ENCODE results near the gene IL31RA.

The IL31RA gene

DNA sequence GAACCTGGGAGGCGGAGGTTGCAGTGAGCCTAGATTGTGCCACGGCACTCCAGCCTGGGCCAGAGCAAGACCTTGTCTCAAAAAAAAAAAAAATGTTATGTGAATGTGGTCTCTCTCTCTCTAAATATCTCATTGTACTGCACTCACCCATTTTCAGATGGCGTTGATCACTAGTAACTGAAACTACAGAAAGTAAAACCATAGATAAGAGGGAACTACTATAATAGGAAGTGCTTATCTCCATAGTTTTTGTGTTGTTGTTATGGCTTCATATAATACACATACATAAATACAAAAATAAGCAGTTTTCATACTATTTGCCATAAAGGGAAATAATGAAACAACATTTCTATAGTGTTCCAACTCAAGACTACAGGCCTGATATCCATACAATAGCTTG lies 9.1 kb downstream of the IL31RA start:
- DNase-seq: no peak

DNA sequence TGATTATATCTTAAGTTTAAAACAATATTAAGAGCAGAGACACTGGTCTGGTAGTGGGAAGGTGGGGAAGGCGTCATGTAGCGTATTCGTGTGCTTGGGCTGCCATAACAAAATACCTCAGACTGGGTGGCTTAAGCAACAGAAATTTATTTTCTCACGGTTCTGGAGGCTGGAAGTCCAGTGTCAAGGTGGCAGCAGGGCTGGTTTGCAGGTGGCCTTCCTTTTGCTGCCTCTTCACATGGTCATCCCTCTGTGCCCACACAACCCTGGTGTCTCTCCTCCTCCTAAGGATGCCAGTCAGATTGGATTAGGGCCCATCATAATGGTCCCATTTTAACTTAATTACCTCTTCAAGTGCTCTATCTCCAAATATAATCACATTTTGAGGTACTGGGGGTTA lies 9.6 kb downstream of the IL31RA start:
- no peak for DNase-seq

- no peak for DNase-seq
Measured at GRCh38 chr5:55864606-55865541, 13.7 kb downstream of the IL31RA start.

GRCh38 chr5:55865831-55866230 lies 14.7 kb downstream of the IL31RA start:
- no peak for DNase-seq

DNA sequence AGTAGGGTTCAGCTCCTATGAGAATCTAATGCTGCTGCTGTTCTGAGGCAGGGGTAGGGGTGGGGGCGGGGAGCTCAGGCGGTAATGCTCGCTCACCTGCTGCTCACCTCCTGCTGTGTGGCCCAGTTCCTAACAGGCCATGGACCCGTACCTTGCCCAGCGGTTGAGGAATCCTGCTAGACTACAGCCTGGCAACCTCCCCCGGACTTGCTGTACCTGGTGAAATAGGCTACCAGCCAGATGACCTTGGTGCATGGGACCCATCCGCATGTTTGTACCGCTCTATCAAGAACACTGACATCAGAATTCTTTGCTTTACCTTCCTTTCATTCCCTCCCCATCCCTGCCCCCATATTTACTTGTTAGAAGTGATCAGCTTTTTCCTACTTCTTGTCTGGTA lies 15.3 kb downstream of the IL31RA start:
- no peak for DNase-seq

DNA sequence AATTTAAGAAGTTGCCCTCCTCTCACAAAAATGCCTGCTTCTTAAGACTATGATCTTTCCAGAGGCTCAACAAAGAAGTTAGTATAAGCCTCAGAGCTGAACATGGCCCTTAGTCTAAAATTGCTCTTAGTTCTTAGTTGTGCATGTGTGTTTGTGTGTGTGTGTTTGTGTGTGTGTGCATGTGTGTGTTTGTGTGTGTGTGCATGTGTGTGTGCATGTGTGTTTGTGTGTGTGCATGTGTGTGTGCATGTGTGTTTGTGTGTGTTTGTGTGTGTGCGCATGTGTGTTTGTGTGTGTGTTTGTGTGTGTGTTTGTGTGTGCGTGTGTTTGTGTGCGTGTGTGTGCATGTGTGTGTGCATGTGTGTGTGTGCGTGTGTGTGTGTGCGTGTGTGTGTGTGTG lies 15.8 kb downstream of the IL31RA start:
- no peak for DNase-seq

DNA sequence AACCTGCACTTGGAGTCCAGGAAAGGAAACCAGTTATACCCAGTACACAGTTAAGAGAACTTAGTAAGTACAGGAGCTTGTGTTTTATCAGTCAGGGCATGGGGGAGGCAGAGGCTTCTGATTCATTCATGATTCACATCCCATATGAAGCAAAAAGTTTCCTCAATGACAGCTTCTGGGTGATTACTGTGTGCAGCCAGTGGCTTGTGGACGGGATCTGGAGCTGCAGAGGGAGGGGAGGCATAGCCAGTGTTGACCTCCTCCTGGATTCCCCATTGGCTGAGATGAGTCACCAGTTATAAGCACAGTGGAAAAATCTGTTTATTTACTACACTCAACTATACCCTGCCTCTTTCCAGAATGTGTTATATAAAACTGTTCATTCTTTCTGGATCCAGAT lies 17.7 kb downstream of the IL31RA start:
- DNase-seq: no peak

GRCh38 chr5:55869847-55870246 lies 18.7 kb downstream of the IL31RA start:
- no peak for DNase-seq

DNA sequence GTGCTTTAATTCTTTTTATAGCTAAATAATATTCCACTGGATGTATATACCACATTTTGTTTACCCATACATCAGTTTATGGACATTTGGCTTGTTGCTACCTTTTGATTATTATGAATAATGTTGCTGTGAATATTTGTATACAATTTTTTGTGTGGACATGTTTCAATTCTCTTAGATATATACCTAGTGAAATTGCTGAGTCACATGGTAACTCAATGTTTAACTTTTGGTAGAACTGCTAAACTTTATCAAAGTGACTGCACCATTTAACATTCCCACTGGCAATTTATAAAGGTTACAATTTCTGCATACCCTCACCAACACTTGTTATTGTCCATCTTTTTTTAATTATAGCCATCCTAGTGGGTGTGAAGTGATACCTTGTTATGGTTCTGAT lies 22.1 kb downstream of the IL31RA start:
- DNase-seq: no peak

DNA sequence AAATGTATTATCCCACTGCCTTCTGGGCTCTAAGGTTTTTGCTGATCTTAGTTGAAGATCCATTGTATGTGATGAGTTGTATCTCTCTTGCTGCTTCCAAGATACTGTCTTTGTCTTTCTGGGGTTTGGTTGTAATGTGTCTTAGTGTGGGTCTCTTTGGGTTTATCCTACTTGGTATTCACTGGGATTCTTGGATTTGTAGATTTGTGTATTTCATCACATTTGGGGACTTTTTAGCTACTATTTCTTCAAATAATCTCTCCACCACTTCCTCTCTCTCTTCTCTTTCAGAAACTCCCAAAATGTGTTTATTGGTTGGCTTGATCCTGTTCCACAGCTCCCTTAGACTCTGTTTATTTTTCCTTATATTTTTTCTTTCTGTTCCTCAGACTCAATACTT lies 26.5 kb downstream of the IL31RA start:
- no peak for DNase-seq

GRCh38 chr5:55880453-55880852 lies 29.3 kb downstream of the IL31RA start:
- no peak for DNase-seq

- DNase-seq: no peak
Measured at GRCh38 chr5:55885359-55885758, 34.2 kb downstream of the IL31RA start.

GRCh38 chr5:55888205-55888604 lies 37.0 kb downstream of the IL31RA start:
- DNase-seq: no peak

DNA sequence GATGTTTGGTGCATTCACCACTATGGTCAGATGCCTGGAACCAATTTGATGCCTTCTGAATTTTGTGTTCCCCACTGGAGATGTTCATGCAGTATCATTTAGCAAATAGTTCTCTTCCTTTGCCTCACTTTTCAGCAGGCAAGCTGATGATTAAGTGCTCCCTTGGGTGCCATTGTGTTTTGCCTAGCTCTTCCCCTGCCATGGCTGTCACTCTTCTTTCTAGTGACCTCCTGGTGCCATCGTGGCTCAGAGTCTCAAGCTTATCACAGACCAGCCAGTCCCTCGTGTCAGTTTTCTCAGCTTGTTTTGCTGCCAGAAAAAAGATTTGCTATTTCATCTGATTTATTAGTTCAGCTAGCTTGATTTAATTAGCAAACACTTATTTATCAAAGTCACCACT lies 41.3 kb downstream of the IL31RA start:
- no peak for DNase-seq

DNA sequence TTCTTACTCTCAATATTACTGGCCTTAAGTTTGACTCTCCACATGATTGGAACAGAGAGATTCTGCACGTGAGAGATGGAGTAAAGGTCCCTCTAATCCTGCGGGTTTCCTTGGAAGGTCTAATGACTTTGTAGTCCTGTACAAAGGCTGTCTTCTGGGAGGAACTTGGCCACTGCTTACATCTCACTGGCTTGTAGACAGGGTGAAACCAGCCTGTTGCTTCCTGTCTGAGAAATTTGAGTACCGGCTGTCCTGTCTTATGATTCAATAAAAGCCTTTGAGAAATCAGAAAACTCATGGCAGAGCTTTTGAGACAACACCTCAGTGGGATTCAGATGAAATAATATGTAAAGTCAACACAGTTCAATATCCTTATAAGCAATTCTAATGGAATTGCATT lies 43.0 kb downstream of the IL31RA start:
- DNase-seq: no peak

DNA sequence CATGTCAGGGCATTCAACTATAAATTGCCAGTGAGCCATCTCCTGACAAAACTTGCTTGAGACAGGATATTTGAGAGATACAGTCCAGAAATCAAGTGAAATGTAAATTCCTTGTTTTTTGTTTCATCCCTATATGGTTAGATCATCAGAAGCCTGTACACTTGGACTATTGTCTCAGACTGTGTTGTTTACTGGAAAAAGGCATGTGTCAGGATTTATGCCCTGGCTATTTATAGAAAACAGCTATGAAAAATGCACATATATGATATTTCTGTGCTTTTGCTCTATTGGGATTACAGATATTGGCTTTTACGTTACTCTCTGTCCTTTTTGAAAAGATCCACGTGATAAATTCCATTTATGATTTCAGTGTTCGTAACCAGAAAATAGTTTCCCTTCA lies 44.2 kb downstream of the IL31RA start:
- DNase-seq: no peak

DNA sequence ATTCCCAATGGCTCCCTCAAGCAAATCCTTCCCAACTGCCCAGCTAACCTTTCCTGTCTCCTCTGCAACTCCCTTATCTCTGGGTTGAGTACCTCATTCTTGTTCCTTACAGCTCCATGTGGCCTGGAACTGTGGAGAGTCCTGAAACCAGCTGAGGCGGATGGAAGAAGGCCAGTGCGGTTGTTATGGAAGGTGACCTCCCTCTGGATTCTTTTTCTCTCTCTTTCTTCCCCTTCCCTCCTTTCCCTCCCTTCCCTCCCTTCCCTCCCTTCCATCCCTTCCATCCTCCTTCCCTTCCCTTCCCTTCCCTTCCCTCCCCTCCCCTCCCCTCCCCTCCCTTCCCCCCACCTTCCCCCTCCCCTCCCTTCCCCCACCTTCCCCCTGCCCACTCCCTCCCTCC lies 45.1 kb downstream of the IL31RA start:
- no peak for DNase-seq

DNA sequence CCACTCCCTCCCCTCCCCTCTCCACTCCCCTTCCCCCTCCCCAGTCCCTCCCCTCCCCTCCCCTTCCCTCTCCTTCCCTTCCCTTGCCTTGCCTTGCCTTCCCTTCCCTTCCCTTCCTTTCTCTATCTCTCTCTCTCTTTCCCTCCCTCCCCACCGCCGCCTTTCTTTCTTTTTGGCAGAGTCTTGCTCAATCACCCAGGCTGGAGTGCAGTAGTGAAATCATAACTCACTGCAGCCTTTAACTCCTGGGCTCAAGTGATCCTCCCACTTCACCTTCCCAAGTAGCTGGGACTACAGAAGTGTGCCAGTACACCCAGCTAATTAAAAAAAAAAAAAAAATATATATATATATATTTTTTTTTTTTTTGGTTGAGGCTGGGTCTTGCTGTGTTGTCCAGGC lies 45.5 kb downstream of the IL31RA start:
- DNase-seq: no peak

GRCh38 chr5:55897206-55897894 lies 46.2 kb downstream of the IL31RA start:
- no peak for DNase-seq

- no peak for DNase-seq
Measured at GRCh38 chr5:55897905-55898304, 46.7 kb downstream of the IL31RA start.

DNA sequence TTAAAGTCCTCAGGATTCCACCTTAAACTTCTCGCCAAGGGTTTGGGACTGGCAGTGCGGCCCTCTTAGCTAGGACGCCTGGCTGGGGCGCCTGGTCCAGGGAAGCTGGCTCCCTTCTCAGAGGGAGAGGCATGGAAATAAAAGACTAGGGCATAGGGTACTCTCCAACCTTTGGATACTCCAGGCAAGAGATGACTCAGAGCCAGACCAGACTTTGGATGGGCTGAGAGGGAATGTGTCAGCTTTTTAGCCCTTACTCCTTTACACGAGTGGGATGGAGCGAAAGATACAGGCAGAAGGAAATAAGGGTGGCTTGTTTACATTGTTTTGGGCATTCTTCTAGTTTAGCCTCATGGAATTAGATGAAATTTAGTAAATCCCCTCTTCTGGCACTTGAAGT lies 48.2 kb downstream of the IL31RA start:
- DNase-seq: no peak

DNA sequence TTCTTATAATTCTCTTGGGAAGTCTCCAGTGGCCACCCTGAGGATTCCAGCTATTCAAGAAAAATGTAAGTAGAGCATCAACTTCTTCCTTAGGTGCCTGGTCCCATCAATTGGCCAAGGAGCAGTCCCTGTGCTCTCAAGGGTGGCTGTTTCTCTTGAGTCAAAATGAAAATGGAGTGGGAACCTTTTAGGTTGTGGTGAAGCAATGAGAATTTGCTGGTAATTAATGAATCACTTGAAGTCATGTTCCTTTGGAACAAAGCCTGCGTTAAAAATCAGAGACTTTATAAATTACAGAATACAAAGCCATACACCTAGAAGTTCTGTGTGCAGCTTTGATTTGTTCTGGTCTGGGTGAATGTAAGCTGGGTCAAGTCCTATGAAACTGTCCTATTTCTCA lies 48.9 kb downstream of the IL31RA start:
- DNase-seq: no peak

- DNase-seq: no peak
Measured at GRCh38 chr5:55900776-55901175, 49.6 kb downstream of the IL31RA start.

DNA sequence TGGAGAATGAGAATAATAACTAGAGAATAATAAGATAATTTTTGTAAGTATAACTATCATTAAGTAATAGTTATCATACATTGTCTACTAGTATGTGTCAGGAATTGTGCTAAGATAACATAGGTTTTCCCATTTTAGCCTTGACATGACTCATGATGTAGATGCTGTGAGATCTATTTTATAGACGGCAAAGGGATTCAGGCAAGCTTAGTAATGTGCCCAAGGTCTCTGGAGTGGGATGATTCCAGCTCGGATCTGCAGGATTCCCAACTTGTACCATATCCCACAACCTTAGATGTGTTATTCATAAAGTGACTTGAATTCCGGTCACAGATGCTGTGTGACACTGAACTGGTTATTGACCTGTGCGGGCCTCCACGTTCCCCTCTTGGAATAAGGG lies 51.5 kb downstream of the IL31RA start:
- no peak for DNase-seq
